Right lobe of liver (tissue), 4 donors: ENCODE data around the gene CELSR1.

Source experiments
- POLR2A ChIP-seq: fragments of 450-650 bp; IDR thresholded peaks from one replicate; pipeline ENCODE4 v1.6.1; 2017; ENCODE audit warnings: antibody characterized with exemption, mild to moderate bottlenecking
- TF ChIP-seq, protein P1 (sequence below), 4 donors: fragments of 200-600 bp in 3 of 4; fragments of 450-650 bp in 1 of 4; IDR thresholded peaks; one replicate each; pipeline versions ENCODE4 v1.5.1 to v1.8.0; 2016 to 2022; ENCODE audit warnings: antibody characterized with exemption in 4 of 4, mild to moderate bottlenecking in 2 of 4
- donor health status: DM: no; HTN: no; CAD: no.
- donor health status: DM: no; HTN: no; CAD: no.
- donor health status: DM: no; HTN: yes; CAD: no.

DNA sequence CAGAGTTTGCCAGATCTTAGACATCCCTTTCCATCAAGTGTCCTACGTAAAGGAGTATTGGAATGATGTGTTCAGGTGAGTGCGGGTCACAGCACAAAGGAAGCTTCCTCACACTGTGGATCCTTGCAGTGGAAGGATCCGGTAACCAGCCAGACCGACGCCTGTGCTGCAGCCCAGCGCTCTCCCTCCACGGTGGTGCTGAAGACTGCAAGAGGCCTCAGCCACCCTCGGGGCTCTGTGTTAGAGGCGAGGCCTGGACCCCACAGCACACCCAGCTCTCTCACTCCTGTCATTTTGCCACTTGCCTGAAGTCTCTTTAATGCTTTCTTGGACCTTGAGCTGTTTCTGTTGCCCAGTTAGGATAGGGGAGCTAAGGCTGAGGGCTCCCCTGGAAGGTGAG is 199.6 kb downstream of the CELSR1 start:
- TF ChIP-seq, protein P1, sequence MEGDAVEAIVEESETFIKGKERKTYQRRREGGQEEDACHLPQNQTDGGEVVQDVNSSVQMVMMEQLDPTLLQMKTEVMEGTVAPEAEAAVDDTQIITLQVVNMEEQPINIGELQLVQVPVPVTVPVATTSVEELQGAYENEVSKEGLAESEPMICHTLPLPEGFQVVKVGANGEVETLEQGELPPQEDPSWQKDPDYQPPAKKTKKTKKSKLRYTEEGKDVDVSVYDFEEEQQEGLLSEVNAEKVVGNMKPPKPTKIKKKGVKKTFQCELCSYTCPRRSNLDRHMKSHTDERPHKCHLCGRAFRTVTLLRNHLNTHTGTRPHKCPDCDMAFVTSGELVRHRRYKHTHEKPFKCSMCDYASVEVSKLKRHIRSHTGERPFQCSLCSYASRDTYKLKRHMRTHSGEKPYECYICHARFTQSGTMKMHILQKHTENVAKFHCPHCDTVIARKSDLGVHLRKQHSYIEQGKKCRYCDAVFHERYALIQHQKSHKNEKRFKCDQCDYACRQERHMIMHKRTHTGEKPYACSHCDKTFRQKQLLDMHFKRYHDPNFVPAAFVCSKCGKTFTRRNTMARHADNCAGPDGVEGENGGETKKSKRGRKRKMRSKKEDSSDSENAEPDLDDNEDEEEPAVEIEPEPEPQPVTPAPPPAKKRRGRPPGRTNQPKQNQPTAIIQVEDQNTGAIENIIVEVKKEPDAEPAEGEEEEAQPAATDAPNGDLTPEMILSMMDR (IDR thresholded peaks at IDR 0.05) = no peak
- no peak for TF ChIP-seq POLR2A
